HepG2 (cell line): ENCODE data around the gene WDR62. TPM values are rescaled to one million over a fixed set of nuclear protein-coding genes. Genes with fewer than 3 reads are reported as not detected.

Experiments
- ARNT2 ChIP-seq: sonication (generic); formaldehyde crosslinking; IDR thresholded peaks from 2 replicates; pipeline ENCODE4 v1.8.0; 2022; ENCODE audit warnings: mild to moderate bottlenecking, low read depth, missing genetic modification reagents, moderate library complexity
- ELF3 ChIP-seq: IDR thresholded peaks from 2 replicates; pipeline ENCODE4 v1.6.1; 2016; ENCODE audit warnings: missing genetic modification reagents, missing compliant biosample characterization
- HMGXB4 ChIP-seq, 2 experiments: sonication (generic) in 1 of 2; formaldehyde crosslinking in 1 of 2; IDR thresholded peaks; 2 replicates each; pipeline versions ENCODE4 v1.4.0 to v1.6.1; 2018 to 2020; ENCODE audit warnings: missing genetic modification reagents in 2 of 2, borderline replicate concordance in 1 of 2, low read depth in 1 of 2, mild to moderate bottlenecking in 1 of 2, missing biosample characterization in 1 of 2
- HNF1A ChIP-seq, 2 experiments: sonication (generic) in 1 of 2; formaldehyde crosslinking in 1 of 2; IDR thresholded peaks; 2 replicates each; pipeline versions ENCODE4 v1.4.0 to v1.6.1; 2016 to 2020; ENCODE audit warnings: borderline replicate concordance in 1 of 2, low read depth in 1 of 2, mild to moderate bottlenecking in 1 of 2, missing genetic modification reagents in 1 of 2
- ISL2 ChIP-seq: sonication (generic); formaldehyde crosslinking; IDR thresholded peaks from 2 replicates; pipeline ENCODE4 v1.5.0; 2020; ENCODE audit warnings: missing genetic modification reagents
- ISX ChIP-seq: sonication (generic); formaldehyde crosslinking; conservative IDR thresholded peaks from 2 replicates; pipeline ENCODE4 v1.5.0; 2020; ENCODE audit warnings: missing genetic modification reagents
- LCORL ChIP-seq, 2 experiments: fragments of 450-650 bp in 1 of 2; sonication (generic) in 1 of 2; formaldehyde crosslinking in 1 of 2; IDR thresholded peaks; 2 replicates each; pipeline versions ENCODE4 v1.5.0 to v1.6.1; 2017 to 2020; ENCODE audit warnings: antibody characterized with exemption in 1 of 2, missing genetic modification reagents in 1 of 2
- NFIB ChIP-seq: sonication (generic); formaldehyde crosslinking; IDR thresholded peaks from 2 replicates; pipeline ENCODE4 v1.9.0; 2021; ENCODE audit warnings: missing genetic modification reagents, mild to moderate bottlenecking, borderline replicate concordance
- SOX6 ChIP-seq, 2 experiments: fragments of 450-650 bp in 1 of 2; sonication (generic) in 1 of 2; formaldehyde crosslinking in 1 of 2; IDR thresholded peaks; 2 replicates each; pipeline versions ENCODE4 v1.4.0 to v1.6.1; 2017 to 2020; ENCODE audit warnings: antibody characterized with exemption in 1 of 2, mild to moderate bottlenecking in 1 of 2, missing genetic modification reagents in 1 of 2
- SRSF1 ChIP-seq: fragments of 200-400 bp; formaldehyde crosslinking; optimal IDR thresholded peaks from 2 replicates; pipeline ENCODE3; 2017; ENCODE audit warnings: mild to moderate bottlenecking, low read depth, low read length, moderate library complexity
- U2AF1 ChIP-seq: fragments of 200-400 bp; formaldehyde crosslinking; optimal IDR thresholded peaks from 2 replicates; pipeline ENCODE3; 2017; ENCODE audit warnings: mild to moderate bottlenecking, low read depth, low read length
- ZBTB3 ChIP-seq: sonication (generic); formaldehyde crosslinking; IDR thresholded peaks from 2 replicates; pipeline ENCODE4 v1.4.0; 2020; ENCODE audit warnings: low read depth, mild to moderate bottlenecking, moderate library complexity, missing genetic modification reagents, borderline replicate concordance
- ZNF12 ChIP-seq: sonication (generic); formaldehyde crosslinking; IDR thresholded peaks from 2 replicates; pipeline ENCODE4 v1.5.0; 2020; ENCODE audit warnings: missing genetic modification reagents
- ZNF432 ChIP-seq: sonication (generic); formaldehyde crosslinking; IDR thresholded peaks from 2 replicates; pipeline ENCODE4 v1.5.0; 2020; ENCODE audit warnings: missing genetic modification reagents, mild to moderate bottlenecking, borderline replicate concordance
- ZNF773 ChIP-seq: sonication (generic); formaldehyde crosslinking; IDR thresholded peaks from 2 replicates; pipeline ENCODE4 v1.4.0; 2020; ENCODE audit warnings: missing genetic modification reagents, borderline replicate concordance
- ZNF839 ChIP-seq: sonication (generic); formaldehyde crosslinking; IDR thresholded peaks from 2 replicates; pipeline ENCODE4 v1.4.0; 2020; ENCODE audit warnings: missing genetic modification reagents, mild to moderate bottlenecking, borderline replicate concordance
- polyA plus RNA-seq, 8 experiments: library from polyadenylated mRNA; depleted of rRNA in 3 of 8; stranded (reverse) in 7 of 8; unstranded in 1 of 8; fragments of >200 nt; fragmentation: Illumina TruSeq in 4 of 8; extraction: Trizol in 4 of 8; gene quantifications; 2 replicates each; pipeline versions ENCODE4 v1.2.1 to v1.2.3, GENCODE V29; 2011 to 2016; ENCODE audit warnings: low read depth in 4 of 8, missing spikeins in 1 of 8, mixed read lengths in 1 of 8; ENCODE audit not compliant: insufficient read depth in 1 of 8
- total RNA-seq, 5 experiments: library from RNA; depleted of rRNA; stranded (reverse); fragments of >200 nt; fragmentation: Illumina TruSeq; extraction: Trizol; gene quantifications; 2 replicates each; pipeline ENCODE4 v1.2.3, GENCODE V29; 2016; ENCODE audit warnings: low read depth in 1 of 5
- TF ChIP-seq, protein P1 (sequence below): sonication (generic); formaldehyde crosslinking; IDR thresholded peaks from 2 replicates; pipeline ENCODE4 v1.5.0; 2020; ENCODE audit warnings: missing genetic modification reagents, mild to moderate bottlenecking, borderline replicate concordance
- TF ChIP-seq, protein P2 (sequence below): IDR thresholded peaks from 2 replicates; pipeline ENCODE4 v1.6.1; 2012; ENCODE audit warnings: low read depth, low read length, improper control_type of control experiment

The WDR62 gene
- total and polyA plus RNA-seq, 2 of the 13 experiments (the other 11 are each of a cell fraction or from before 2014, with no cell fraction given) = 5.8 to 12.5 TPM

- no peak for TF ChIP-seq SOX6 (IDR thresholded peaks at IDR 0.05)
- TF ChIP-seq SOX6 (CRISPR knock-in tag; IDR thresholded peaks at IDR 0.05) = 0 out of 2 replicates have a peak, but pooled peaks have one; percentile 40
- no peak for TF ChIP-seq NFIB (CRISPR knock-in tag)
- TF ChIP-seq, protein P1, sequence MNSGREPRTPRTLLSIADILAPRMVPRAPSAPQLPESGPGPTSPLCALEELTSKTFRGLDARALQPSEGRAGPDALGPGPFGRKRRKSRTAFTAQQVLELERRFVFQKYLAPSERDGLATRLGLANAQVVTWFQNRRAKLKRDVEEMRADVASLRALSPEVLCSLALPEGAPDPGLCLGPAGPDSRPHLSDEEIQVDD = no peak
- no peak for TF ChIP-seq HMGXB4 (CRISPR knock-in tag; IDR thresholded peaks at IDR 0.05; ENCODE audit: borderline replicate concordance in 1 of 2, low read depth in 1 of 2)
- no peak for TF ChIP-seq LCORL (IDR thresholded peaks at IDR 0.05)
- TF ChIP-seq LCORL (CRISPR knock-in tag; IDR thresholded peaks at IDR 0.05) = no peak
- no peak; the same call in 1 of the 2 replicates for TF ChIP-seq ZBTB3 (CRISPR knock-in tag)
- no peak for TF ChIP-seq ZNF432 (CRISPR knock-in tag)
- TF ChIP-seq ZNF839 = no peak
- no peak for TF ChIP-seq ISX
- TF ChIP-seq, protein P2, sequence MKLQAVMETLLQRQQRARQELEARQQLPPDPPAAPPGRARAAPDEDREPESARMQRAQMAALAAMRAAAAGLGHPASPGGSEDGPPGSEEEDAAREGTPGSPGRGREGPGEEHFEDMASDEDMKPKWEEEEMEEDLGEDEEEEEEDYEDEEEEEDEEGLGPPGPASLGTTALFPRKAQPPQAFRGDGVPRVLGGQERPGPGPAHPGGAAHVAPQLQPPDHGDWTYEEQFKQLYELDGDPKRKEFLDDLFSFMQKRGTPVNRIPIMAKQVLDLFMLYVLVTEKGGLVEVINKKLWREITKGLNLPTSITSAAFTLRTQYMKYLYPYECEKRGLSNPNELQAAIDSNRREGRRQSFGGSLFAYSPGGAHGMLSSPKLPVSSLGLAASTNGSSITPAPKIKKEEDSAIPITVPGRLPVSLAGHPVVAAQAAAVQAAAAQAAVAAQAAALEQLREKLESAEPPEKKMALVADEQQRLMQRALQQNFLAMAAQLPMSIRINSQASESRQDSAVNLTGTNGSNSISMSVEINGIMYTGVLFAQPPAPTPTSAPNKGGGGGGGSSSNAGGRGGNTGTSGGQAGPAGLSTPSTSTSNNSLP = no peak
- TF ChIP-seq ELF3 (CRISPR knock-in tag) = peak; percentile 58; the same call in 1 of the 2 replicates
- no peak for TF ChIP-seq HNF1A (IDR thresholded peaks at IDR 0.05; ENCODE audit: low read depth)
- TF ChIP-seq HNF1A (CRISPR knock-in tag; IDR thresholded peaks at IDR 0.05; ENCODE audit: borderline replicate concordance) = peak; percentile 25; the same call in 1 of the 2 replicates
- no peak for TF ChIP-seq ZNF773 (CRISPR knock-in tag)
- TF ChIP-seq SRSF1 = no peak
- TF ChIP-seq ARNT2 (CRISPR knock-in tag) = peak; percentile 81
- TF ChIP-seq ISL2 = 0 out of 2 replicates have a peak, but pooled peaks have one; percentile 35
- TF ChIP-seq ZNF12 (CRISPR knock-in tag) = no peak
- TF ChIP-seq U2AF1 = no peak
These were observed 3.9 kb downstream of the WDR62 start (continued) for GRCh38 chr19:36058481-36059179.
